ENCODE data around the gene FGG. TPM values are rescaled to one million over a fixed set of nuclear protein-coding genes. Genes with fewer than 3 reads are reported as not detected.

The FGG gene
- total and polyA plus RNA-seq, 2 of the 13 experiments (the other 11 are each of a cell fraction or from before 2014, with no cell fraction given), result 1,037 to 2,423 TPM

GRCh38 chr4:154617820-154618317 is 5.4 kb upstream of the FGG start (continued):
- TF ChIP-seq ZNF362 (CRISPR knock-in tag; IDR thresholded peaks at IDR 0.05; ENCODE audit: borderline replicate concordance) (peak; percentile 77; the same call in 1 of the 2 replicates), IKZF4 (CRISPR knock-in tag; IDR thresholded peaks at IDR 0.05; ENCODE audit: borderline replicate concordance, low read depth, not compliant biosample characterization) (no peak), ZNF773 (CRISPR knock-in tag; IDR thresholded peaks at IDR 0.05; ENCODE audit: borderline replicate concordance) (no peak), ZNF558 (CRISPR knock-in tag; IDR thresholded peaks at IDR 0.05; ENCODE audit: borderline replicate concordance) (0 out of 2 replicates have a peak, but pooled peaks have one; percentile 59), ASH2L (IDR thresholded peaks at IDR 0.05; ENCODE audit: insufficient read length, low read depth, low read length) (peak; percentile 92), ZNF547 (CRISPR knock-in tag; IDR thresholded peaks at IDR 0.05) (no peak), ZNF749 (CRISPR knock-in tag; IDR thresholded peaks at IDR 0.05; ENCODE audit: borderline replicate concordance) (peak; percentile 86; the same call in 1 of the 2 replicates), ZNF180 (CRISPR knock-in tag; IDR thresholded peaks at IDR 0.05; ENCODE audit: borderline replicate concordance, low read depth) (no peak), PRDM15 (CRISPR knock-in tag; IDR thresholded peaks at IDR 0.05) (no peak), ZFP90 (CRISPR knock-in tag; IDR thresholded peaks at IDR 0.05; ENCODE audit: borderline replicate concordance) (peak; percentile 20; the same call in 1 of the 2 replicates), ZNF205 (CRISPR knock-in tag; IDR thresholded peaks at IDR 0.05) (peak; percentile 89; the same call in 1 of the 2 replicates), KLF9 (CRISPR knock-in tag; IDR thresholded peaks at IDR 0.05; ENCODE audit: low read depth) (peak; percentile 30; the same call in 1 of the 2 replicates), KDM5A (IDR thresholded peaks at IDR 0.05; ENCODE audit: borderline replicate concordance, low read length) (no peak; the same call in 1 of the 2 replicates), HMGA1 (CRISPR knock-in tag; conservative IDR thresholded peaks at IDR 0.05) (no peak), ZNF124 (CRISPR knock-in tag; IDR thresholded peaks at IDR 0.05) (peak; percentile 74), FUBP1 (CRISPR knock-in tag; IDR thresholded peaks at IDR 0.05; ENCODE audit: borderline replicate concordance) (0 out of 2 replicates have a peak, but pooled peaks have one; percentile 67), ATF2 (CRISPR knock-in tag; IDR thresholded peaks at IDR 0.05) (peak; percentile 97), GRHL1 (CRISPR knock-in tag; conservative IDR thresholded peaks at IDR 0.05) (no peak), FOXJ3 (CRISPR knock-in tag; IDR thresholded peaks at IDR 0.05; ENCODE audit: borderline replicate concordance) (peak; percentile 100)

All from HepG2 (cell line).